Breast epithelium (tissue), 4 donors: Measurements from ENCODE around the gene UMPS. TPM values are rescaled to one million over a fixed set of nuclear protein-coding genes. Genes with fewer than 3 reads are reported as not detected.
A peak's percentile ranks its signal among the peaks of the same experiment; 100 is the strongest.

Experiments used
- DNase-seq, 2 donors: peaks; one replicate each; pipeline ENCODE4 v3.0.0-alpha.2; 2019; ENCODE audit warnings: low spot score in 2 of 2
- H3K27ac ChIP-seq, 2 donors: fragments of 200-600 bp; sonication (generic) in 1 of 2; one replicate each; pipeline ENCODE4 v1.5.1; 2016 to 2019; ENCODE audit warnings: mild to moderate bottlenecking in 1 of 2
- H3K27me3 ChIP-seq, 2 donors: fragments of 200-600 bp; sonication (generic) in 1 of 2; one replicate each; pipeline versions ENCODE4 v1.5.1 to v1.6.0; 2017 to 2019; ENCODE audit warnings: control low read depth in 1 of 2, mild to moderate bottlenecking in 1 of 2
- H3K36me3 ChIP-seq: fragments of 200-600 bp; one replicate; pipeline ENCODE4 v1.5.1; 2019
- H3K4me1 ChIP-seq, 2 donors: fragments of 200-600 bp; sonication (generic); one replicate each; pipeline ENCODE4 v1.5.1; 2016 to 2019; ENCODE audit warnings: control low read depth in 1 of 2
- H3K4me3 ChIP-seq, 3 donors: fragments of 200-600 bp; sonication (generic); 1 replicate in 2 of 3; 2 replicates in 1 of 3; pipeline ENCODE4 v1.5.1; 2016 to 2019; ENCODE audit warnings: mild to moderate bottlenecking in 3 of 3, moderate library complexity in 2 of 3
- H3K9me3 ChIP-seq, 2 donors: fragments of 200-600 bp; sonication (generic) in 1 of 2; one replicate each; pipeline ENCODE4 v1.5.1; 2016 to 2019; ENCODE audit warnings: control low read depth in 1 of 2
- POLR2A ChIP-seq: fragments of 450-650 bp; IDR thresholded peaks from one replicate; pipeline ENCODE4 v1.6.1; 2016; ENCODE audit warnings: antibody characterized with exemption, mild to moderate bottlenecking, moderate library complexity
- POLR2AphosphoS5 ChIP-seq, 3 donors: sonication (generic); formaldehyde crosslinking; IDR thresholded peaks; one replicate each; pipeline ENCODE4 v1.6.1; 2017; ENCODE audit warnings: antibody characterized with exemption in 3 of 3
- intact Hi-C: fragments of 100-400 bp; cut with DNase I; formaldehyde crosslinking; loops from one replicate; pipeline ENCODE4 v1.15.1; 2023; ENCODE audit warnings: low total_unique reads
- total RNA-seq, 3 donors: library from RNA; depleted of rRNA; stranded (reverse); fragments of >200 nt; gene quantifications; one replicate each; pipeline ENCODE4 v1.1.0, GENCODE V29; 2016
- TF ChIP-seq, protein P1 (sequence below), 3 donors: fragments of 450-650 bp; IDR thresholded peaks; one replicate each; pipeline ENCODE4 v1.5.1; 2016 to 2017; ENCODE audit warnings: antibody characterized with exemption in 3 of 3, mild to moderate bottlenecking in 3 of 3, moderate library complexity in 3 of 3

The UMPS gene
- total RNA-seq: 10 to 100 TPM; 18.4 to 34.1 (median 28.0) TPM

- TF ChIP-seq POLR2AphosphoS5 (IDR thresholded peaks at IDR 0.05): peak; percentile 64 to 81 (median 66)
- TF ChIP-seq, protein P1, sequence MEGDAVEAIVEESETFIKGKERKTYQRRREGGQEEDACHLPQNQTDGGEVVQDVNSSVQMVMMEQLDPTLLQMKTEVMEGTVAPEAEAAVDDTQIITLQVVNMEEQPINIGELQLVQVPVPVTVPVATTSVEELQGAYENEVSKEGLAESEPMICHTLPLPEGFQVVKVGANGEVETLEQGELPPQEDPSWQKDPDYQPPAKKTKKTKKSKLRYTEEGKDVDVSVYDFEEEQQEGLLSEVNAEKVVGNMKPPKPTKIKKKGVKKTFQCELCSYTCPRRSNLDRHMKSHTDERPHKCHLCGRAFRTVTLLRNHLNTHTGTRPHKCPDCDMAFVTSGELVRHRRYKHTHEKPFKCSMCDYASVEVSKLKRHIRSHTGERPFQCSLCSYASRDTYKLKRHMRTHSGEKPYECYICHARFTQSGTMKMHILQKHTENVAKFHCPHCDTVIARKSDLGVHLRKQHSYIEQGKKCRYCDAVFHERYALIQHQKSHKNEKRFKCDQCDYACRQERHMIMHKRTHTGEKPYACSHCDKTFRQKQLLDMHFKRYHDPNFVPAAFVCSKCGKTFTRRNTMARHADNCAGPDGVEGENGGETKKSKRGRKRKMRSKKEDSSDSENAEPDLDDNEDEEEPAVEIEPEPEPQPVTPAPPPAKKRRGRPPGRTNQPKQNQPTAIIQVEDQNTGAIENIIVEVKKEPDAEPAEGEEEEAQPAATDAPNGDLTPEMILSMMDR (IDR thresholded peaks at IDR 0.05): no peak
- TF ChIP-seq POLR2A: peak; percentile 67
- no peaks in the 10 kb centered on the region for H3K36me3 ChIP-seq
- peak; percentile 83 to 88 for DNase-seq
- peaks cover 0 to 5% of the 10 kb centered on the region in 2 donors for H3K27me3 ChIP-seq
- H3K4me3 ChIP-seq: peak within 1 kb of the TSS; percentile 87 to 91 (median 90)
- no peaks in the 10 kb centered on the region for H3K9me3 ChIP-seq
- intact Hi-C loops: no loop called here
- H3K4me1 ChIP-seq: no peaks in the 10 kb centered on the region
- H3K27ac ChIP-seq: peak within 1 kb of the TSS; percentile 75 to 76
These were observed at the start of gene UMPS for GRCh38 chr3:124730129-124730940. UMPS (plus strand) TSS chr3:124730452; CDS start chr3:124730472, 20 bp downstream.

- no peaks in the 10 kb centered on the region for H3K9me3 ChIP-seq
- DNase-seq: no peak
- H3K4me3 ChIP-seq: no peak overlapping the region
- TF ChIP-seq POLR2AphosphoS5 (IDR thresholded peaks at IDR 0.05) (no peak), POLR2A (no peak)
- TF ChIP-seq, protein P1 (IDR thresholded peaks at IDR 0.05): no peak
- no peaks in the 10 kb centered on the region for H3K36me3 ChIP-seq
- intact Hi-C loops: no loop called here
- H3K27me3 ChIP-seq: no peaks in the 10 kb centered on the region
- no peaks in the 10 kb centered on the region for H3K4me1 ChIP-seq
- H3K27ac ChIP-seq: no peak overlapping the region
These were observed 49.7 kb upstream of the UMPS start for GRCh38 chr3:124680521-124680920.

DNA sequence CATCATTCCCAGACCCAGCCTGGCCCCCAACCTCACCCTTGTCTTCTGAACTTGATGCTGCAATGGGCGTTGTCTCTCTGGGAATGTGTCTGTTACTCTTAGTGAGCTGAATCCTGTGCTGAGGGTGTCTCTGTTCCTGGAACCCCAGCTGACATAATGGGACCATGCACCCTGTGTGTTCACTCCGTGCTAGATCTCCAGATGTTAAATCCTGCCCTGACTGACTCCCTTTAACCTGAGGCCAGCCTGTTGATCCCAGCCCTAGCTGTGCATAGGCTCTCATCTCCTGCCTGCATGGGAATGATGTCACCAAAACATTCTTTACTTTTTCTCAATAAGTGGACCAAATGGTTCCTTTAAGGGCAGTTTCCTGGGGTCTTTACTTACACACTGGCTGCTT is 48.0 kb upstream of the UMPS start:
- TF ChIP-seq POLR2AphosphoS5 (IDR thresholded peaks at IDR 0.05): no peak
- no peak for DNase-seq
- H3K27me3 ChIP-seq: no peaks in the 10 kb centered on the region
- H3K27ac ChIP-seq: no peak overlapping the region
- intact Hi-C loops: no loop called here
- H3K4me1 ChIP-seq: no peaks in the 10 kb centered on the region
- no peak overlapping the region for H3K4me3 ChIP-seq
- H3K36me3 ChIP-seq: no peaks in the 10 kb centered on the region
- no peaks in the 10 kb centered on the region for H3K9me3 ChIP-seq

GRCh38 chr3:124684459-124684858 is 45.8 kb upstream of the UMPS start:
- Histone ChIP-seq H3K9me3 (no peaks in the 10 kb centered on the region), H3K27me3 (no peaks in the 10 kb centered on the region), H3K36me3 (no peaks in the 10 kb centered on the region), H3K27ac (no peak overlapping the region), H3K4me1 (no peaks in the 10 kb centered on the region), H3K4me3 (no peak overlapping the region)
- intact Hi-C loops: no loop called here
- TF ChIP-seq POLR2AphosphoS5 (IDR thresholded peaks at IDR 0.05) (no peak), POLR2A (no peak)
- TF ChIP-seq, protein P1 (IDR thresholded peaks at IDR 0.05): no peak
- no peak for DNase-seq

GRCh38 chr3:124685067-124685466 is 45.2 kb upstream of the UMPS start:
- no peaks in the 10 kb centered on the region for H3K4me1 ChIP-seq
- H3K9me3 ChIP-seq: no peaks in the 10 kb centered on the region
- no peak overlapping the region for H3K4me3 ChIP-seq
- intact Hi-C loops: no loop called here
- H3K27me3 ChIP-seq: no peaks in the 10 kb centered on the region
- DNase-seq: no peak
- no peaks in the 10 kb centered on the region for H3K36me3 ChIP-seq
- no peak overlapping the region for H3K27ac ChIP-seq
- no peak for TF ChIP-seq POLR2A
- TF ChIP-seq, protein P1 (IDR thresholded peaks at IDR 0.05): no peak
- TF ChIP-seq POLR2AphosphoS5 (IDR thresholded peaks at IDR 0.05): no peak
